Gastrocnemius medialis (tissue), 4 donors: Measurements from ENCODE around the gene EEFSEC. TPM values are rescaled to one million over a fixed set of nuclear protein-coding genes. Genes with fewer than 3 reads are reported as not detected.

Experiments
- ATAC-seq, 2 donors: fragments of 150-250 bp; one replicate each; pipeline ENCODE4 v1.9.1; 2016
- DNase-seq, 2 donors: peaks; one replicate each; pipeline ENCODE4 v3.0.0-alpha.2; 2019
- H3K27ac ChIP-seq, 4 donors: fragments of 200-600 bp; sonication (generic); 1 replicate in 1 of 4; 2 replicates in 3 of 4; pipeline ENCODE4 v1.5.1; 2016 to 2018; ENCODE audit warnings: mild to moderate bottlenecking in 2 of 4, moderate library complexity in 1 of 4
- H3K27me3 ChIP-seq, 3 donors: fragments of 200-600 bp; sonication (generic) in 2 of 3; 1 replicate in 1 of 3; 2 replicates in 2 of 3; pipeline versions ENCODE4 v1.5.1 to v1.6.0; 2016 to 2019; ENCODE audit warnings: mild to moderate bottlenecking in 1 of 3, moderate library complexity in 1 of 3
- H3K36me3 ChIP-seq, 2 donors: fragments of 200-600 bp; sonication (generic) in 1 of 2; one replicate each; pipeline ENCODE4 v1.5.1; 2017 to 2018
- H3K4me1 ChIP-seq, 2 donors: fragments of 200-600 bp; sonication (generic) in 1 of 2; one replicate each; pipeline ENCODE4 v1.5.1; 2016 to 2017; ENCODE audit warnings: mild to moderate bottlenecking in 2 of 2
- H3K4me3 ChIP-seq, 4 donors: fragments of 200-600 bp; sonication (generic) in 3 of 4; 1 replicate in 1 of 4; 2 replicates in 3 of 4; pipeline ENCODE4 v1.5.1; 2016 to 2019; ENCODE audit warnings: mild to moderate bottlenecking in 2 of 4
- H3K9me3 ChIP-seq, 3 donors: fragments of 200-600 bp; sonication (generic) in 2 of 3; 1 replicate in 1 of 3; 2 replicates in 2 of 3; pipeline ENCODE4 v1.5.1; 2016 to 2019
- CTCF ChIP-seq, 5 experiments: fragments of 450-650 bp in 3 of 5; fragments of 200-600 bp in 2 of 5; sonication (generic) in 2 of 5; IDR thresholded peaks in 4 of 5; conservative IDR thresholded peaks in 1 of 5; 1 replicate in 4 of 5; 2 replicates in 1 of 5; pipeline ENCODE4 v1.5.1; 2016 to 2019; ENCODE audit warnings: antibody characterized with exemption in 5 of 5, mild to moderate bottlenecking in 3 of 5, moderate library complexity in 3 of 5
- POLR2A ChIP-seq, 2 donors: fragments of 450-650 bp; IDR thresholded peaks; one replicate each; pipeline ENCODE4 v1.6.1; 2017; ENCODE audit warnings: antibody characterized with exemption in 2 of 2, mild to moderate bottlenecking in 2 of 2, moderate library complexity in 2 of 2
- in situ Hi-C, 4 donors: fragments of 200-750 bp; cut with MboI; loops; one replicate each; pipeline versions ENCODE4 v1.15.0 to v1.8.0; 2017; ENCODE audit warnings: low sequenced_read_pairs in 4 of 4
- intact Hi-C: fragments of 100-400 bp; cut with DNase I; formaldehyde crosslinking; loops from one replicate; pipeline ENCODE4 v1.15.1; 2023; ENCODE audit warnings: low total_unique reads
- total RNA-seq, 4 donors: library from RNA; depleted of rRNA; stranded (reverse); fragments of >200 nt; gene quantifications; one replicate each; pipeline versions ENCODE4 v1.1.0 to v1.2.3, GENCODE V29; 2016

The EEFSEC gene
- total RNA-seq, 4 donors from 2014 or later = 21.0 to 29.4 (median 23.4) TPM

- DNase-seq (peak; percentile 42 to 61), ATAC-seq (peak; percentile 65 to 89)
- Histone ChIP-seq H3K4me3 (no peak overlapping the region), H3K36me3 (no peaks in the 10 kb centered on the region), H3K27ac (peak overlapping the region in 1 of 4 donors; percentile 66), H3K27me3 (no peaks in the 10 kb centered on the region), H3K9me3 (no peaks in the 10 kb centered on the region), H3K4me1 (peaks cover 0 to 6% of the 10 kb centered on the region in 2 donors)
- in situ Hi-C loops (no loop called here), intact Hi-C loops (no loop called here)
- TF ChIP-seq POLR2A (IDR thresholded peaks at IDR 0.05) (no peak), CTCF (IDR thresholded peaks at IDR 0.05 in 4 of 5, conservative IDR thresholded peaks at IDR 0.05 in 1 of 5) (no peak)
Measured at GRCh38 chr3:128273109-128273840, 120.0 kb downstream of the EEFSEC start.

- peak overlapping the region in 1 of 4 donors; percentile 66 for H3K27ac ChIP-seq
- H3K9me3 ChIP-seq = no peaks in the 10 kb centered on the region
- no peak overlapping the region for H3K4me3 ChIP-seq
- H3K36me3 ChIP-seq = no peaks in the 10 kb centered on the region
- H3K4me1 ChIP-seq = peaks cover 0 to 6% of the 10 kb centered on the region in 2 donors
- intact Hi-C loops (no loop called here), in situ Hi-C loops (no loop called here)
- H3K27me3 ChIP-seq = no peaks in the 10 kb centered on the region
- ATAC-seq = no peak
- DNase-seq = no peak
- no peak for TF ChIP-seq CTCF (IDR thresholded peaks at IDR 0.05 in 4 of 5, conservative IDR thresholded peaks at IDR 0.05 in 1 of 5)
- no peak for TF ChIP-seq POLR2A (IDR thresholded peaks at IDR 0.05)
Measured at GRCh38 chr3:128273841-128274573, 120.7 kb downstream of the EEFSEC start.

- H3K36me3 ChIP-seq = no peaks in the 10 kb centered on the region
- no peak overlapping the region for H3K27ac ChIP-seq
- TF ChIP-seq CTCF (IDR thresholded peaks at IDR 0.05 in 4 of 5, conservative IDR thresholded peaks at IDR 0.05 in 1 of 5) = no peak
- TF ChIP-seq POLR2A (IDR thresholded peaks at IDR 0.05) = no peak
- ATAC-seq (no peak), DNase-seq (no peak)
- in situ Hi-C loops = no loop called here
- no peaks in the 10 kb centered on the region for H3K9me3 ChIP-seq
- intact Hi-C loops = no loop called here
- H3K4me3 ChIP-seq = no peak overlapping the region
- H3K27me3 ChIP-seq = no peaks in the 10 kb centered on the region
- peaks cover 0 to 6% of the 10 kb centered on the region in 2 donors for H3K4me1 ChIP-seq
Measured at GRCh38 chr3:128274837-128275236, 121.6 kb downstream of the EEFSEC start.

- H3K27ac ChIP-seq = no peak overlapping the region
- H3K4me3 ChIP-seq = no peak overlapping the region
- no peaks in the 10 kb centered on the region for H3K36me3 ChIP-seq
- no peak for ATAC-seq
- H3K9me3 ChIP-seq = no peaks in the 10 kb centered on the region
- DNase-seq = no peak
- TF ChIP-seq POLR2A (IDR thresholded peaks at IDR 0.05) (no peak), CTCF (IDR thresholded peaks at IDR 0.05 in 4 of 5, conservative IDR thresholded peaks at IDR 0.05 in 1 of 5) (no peak)
- intact Hi-C loops (no loop called here), in situ Hi-C loops (no loop called here)
- peaks cover 0 to 6% of the 10 kb centered on the region in 2 donors for H3K4me1 ChIP-seq
- H3K27me3 ChIP-seq = no peaks in the 10 kb centered on the region
Measured at GRCh38 chr3:128275316-128276145, 122.2 kb downstream of the EEFSEC start.
